OCI-LY3 (cell line): ENCODE results near the gene ARFGAP2.

Experiments used
- H2AFZ ChIP-seq: fragments of 200-600, 300-600 bp; shearing (Covaris generic); 2 replicates; pipeline ENCODE4 v1.6.0; 2014; ENCODE audit warnings: antibody characterized with exemption, low read depth, low read length
- H3K27ac ChIP-seq: fragments of 200-600, 300-600 bp; sonication (generic); 2 replicates; pipeline ENCODE4 v1.5.1; 2014; ENCODE audit warnings: mild to moderate bottlenecking, low read length, moderate library complexity, mixed read lengths
- H3K27me3 ChIP-seq: fragments of 200-600, 300-600 bp; sonication (generic); 2 replicates; pipeline ENCODE4 v1.6.1; 2014; ENCODE audit warnings: low read depth, low read length, mixed read lengths
- H3K36me3 ChIP-seq: fragments of 200-600, 300-600 bp; sonication (generic); replicated peaks from 2 replicates; pipeline ENCODE3; 2014; ENCODE audit warnings: low read depth, low read length, mixed read lengths
- H3K4me1 ChIP-seq: fragments of 300-600, 200-600 bp; sonication (generic); 2 replicates; pipeline ENCODE4 v1.6.1; 2014; ENCODE audit warnings: low read length, mixed read lengths
- H3K4me2 ChIP-seq: fragments of 200-600, 300-600 bp; sonication (generic); 2 replicates; pipeline ENCODE4 v1.6.1; 2014; ENCODE audit warnings: low read length, mixed read lengths
- H3K4me3 ChIP-seq: fragments of 300-600, 200-600 bp; sonication (generic); 2 replicates; pipeline ENCODE4 v1.5.1; 2014; ENCODE audit warnings: antibody characterized with exemption, mild to moderate bottlenecking, low read length, moderate library complexity
- H3K79me2 ChIP-seq: fragments of 300-600, 200-600 bp; shearing (Covaris generic); 2 replicates; pipeline ENCODE4 v1.6.1; 2014; ENCODE audit warnings: mild to moderate bottlenecking, low read length, mixed read lengths
- H3K9ac ChIP-seq: fragments of 300-600, 200-600 bp; shearing (Covaris generic); 2 replicates; pipeline ENCODE4 v1.6.0; 2014; ENCODE audit warnings: mild to moderate bottlenecking, low read length, moderate library complexity
- H3K9me3 ChIP-seq: fragments of 200-600, 300-600 bp; shearing (Covaris generic); 2 replicates; pipeline ENCODE4 v1.6.1; 2014; ENCODE audit warnings: low read length, mixed read lengths; ENCODE audit not compliant: insufficient read depth
- H4K20me1 ChIP-seq: fragments of 200-600, 300-600 bp; sonication (generic); 2 replicates; pipeline ENCODE4 v1.6.1; 2016; ENCODE audit warnings: low read length, mixed read lengths; ENCODE audit not compliant: insufficient read depth
- EZH2phosphoT487 ChIP-seq: fragments of 200-600 bp; shearing (Covaris generic); IDR thresholded peaks from 2 replicates; pipeline ENCODE4 v1.6.1; 2018; ENCODE audit warnings: antibody characterized with exemption, mixed run types, low read depth
- TF ChIP-seq, protein P1 (sequence below): fragments of 200-600, 300-600 bp; sonication (generic); IDR thresholded peaks from 2 replicates; pipeline ENCODE4 v1.5.1; 2014; ENCODE audit warnings: antibody characterized with exemption, low read length, low read depth

ARFGAP2 gene

DNA sequence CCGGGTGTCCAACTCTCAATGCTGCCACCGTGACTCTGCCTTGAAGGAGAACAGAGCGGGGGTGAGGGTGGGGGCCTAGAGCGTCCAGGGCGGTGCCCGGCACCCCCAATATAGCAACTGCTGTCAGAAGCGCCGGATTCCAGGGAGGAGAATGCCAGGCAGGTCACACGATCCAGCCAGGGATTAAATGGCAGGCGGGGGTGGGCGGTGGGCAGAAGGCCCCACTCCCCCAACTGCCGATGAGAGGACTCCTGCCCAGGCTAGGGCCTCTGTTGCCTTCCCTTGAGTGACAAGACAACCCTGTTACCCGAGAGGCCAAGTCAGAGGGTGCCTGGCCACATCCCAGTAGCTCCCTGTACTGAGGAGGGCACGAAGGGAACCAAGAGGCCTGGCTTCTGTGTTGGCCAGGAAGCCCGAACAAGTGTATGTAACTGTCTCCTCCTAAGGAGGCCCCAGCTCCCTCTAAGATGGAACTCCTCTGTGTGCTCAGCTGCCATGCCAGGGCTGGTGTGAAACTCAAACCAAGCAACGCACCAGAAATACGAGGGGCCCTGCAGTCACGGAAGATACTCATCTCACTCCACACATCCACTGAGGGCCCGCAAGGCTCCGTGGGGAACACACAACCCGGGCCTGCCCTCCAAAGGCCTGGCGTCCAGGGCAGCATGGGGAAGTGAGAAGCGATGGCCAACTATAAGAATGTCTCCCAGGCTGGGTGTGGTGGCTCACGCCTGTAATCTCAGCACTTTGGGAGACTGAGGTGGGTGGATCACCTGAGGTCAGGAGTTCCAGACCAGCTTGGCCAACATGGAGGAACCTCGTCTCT lies 6.6 kb upstream of the ARFGAP2 start:
- no peak overlapping the region for H3K4me2 ChIP-seq
- no peaks in the 10 kb centered on the region for H4K20me1 ChIP-seq
- H3K4me3 ChIP-seq: no peak overlapping the region
- H3K36me3 ChIP-seq: no peaks in the 10 kb centered on the region
- no peaks in the 10 kb centered on the region for H3K4me1 ChIP-seq
- H3K27me3 ChIP-seq: no peaks in the 10 kb centered on the region
- no peak overlapping the region for H3K27ac ChIP-seq
- no peak overlapping the region for H2AFZ ChIP-seq
- no peaks in the 10 kb centered on the region for H3K79me2 ChIP-seq
- TF ChIP-seq, protein P1, sequence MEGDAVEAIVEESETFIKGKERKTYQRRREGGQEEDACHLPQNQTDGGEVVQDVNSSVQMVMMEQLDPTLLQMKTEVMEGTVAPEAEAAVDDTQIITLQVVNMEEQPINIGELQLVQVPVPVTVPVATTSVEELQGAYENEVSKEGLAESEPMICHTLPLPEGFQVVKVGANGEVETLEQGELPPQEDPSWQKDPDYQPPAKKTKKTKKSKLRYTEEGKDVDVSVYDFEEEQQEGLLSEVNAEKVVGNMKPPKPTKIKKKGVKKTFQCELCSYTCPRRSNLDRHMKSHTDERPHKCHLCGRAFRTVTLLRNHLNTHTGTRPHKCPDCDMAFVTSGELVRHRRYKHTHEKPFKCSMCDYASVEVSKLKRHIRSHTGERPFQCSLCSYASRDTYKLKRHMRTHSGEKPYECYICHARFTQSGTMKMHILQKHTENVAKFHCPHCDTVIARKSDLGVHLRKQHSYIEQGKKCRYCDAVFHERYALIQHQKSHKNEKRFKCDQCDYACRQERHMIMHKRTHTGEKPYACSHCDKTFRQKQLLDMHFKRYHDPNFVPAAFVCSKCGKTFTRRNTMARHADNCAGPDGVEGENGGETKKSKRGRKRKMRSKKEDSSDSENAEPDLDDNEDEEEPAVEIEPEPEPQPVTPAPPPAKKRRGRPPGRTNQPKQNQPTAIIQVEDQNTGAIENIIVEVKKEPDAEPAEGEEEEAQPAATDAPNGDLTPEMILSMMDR: no peak
- TF ChIP-seq EZH2phosphoT487: no peak
- H3K9ac ChIP-seq: no peak overlapping the region
- H3K9me3 ChIP-seq: no peaks in the 10 kb centered on the region

GRCh38 chr11:47182380-47182779 lies 5.7 kb upstream of the ARFGAP2 start:
- Histone ChIP-seq H2AFZ (no peak overlapping the region), H4K20me1 (no peaks in the 10 kb centered on the region), H3K27ac (no peak overlapping the region), H3K27me3 (no peaks in the 10 kb centered on the region), H3K9me3 (no peaks in the 10 kb centered on the region), H3K9ac (no peak overlapping the region), H3K4me3 (no peak overlapping the region), H3K79me2 (no peaks in the 10 kb centered on the region), H3K4me2 (no peak overlapping the region), H3K36me3 (no peaks in the 10 kb centered on the region), H3K4me1 (peaks cover 7% of the 10 kb centered on the region)
- TF ChIP-seq, protein P1: no peak
- no peak for TF ChIP-seq EZH2phosphoT487

DNA sequence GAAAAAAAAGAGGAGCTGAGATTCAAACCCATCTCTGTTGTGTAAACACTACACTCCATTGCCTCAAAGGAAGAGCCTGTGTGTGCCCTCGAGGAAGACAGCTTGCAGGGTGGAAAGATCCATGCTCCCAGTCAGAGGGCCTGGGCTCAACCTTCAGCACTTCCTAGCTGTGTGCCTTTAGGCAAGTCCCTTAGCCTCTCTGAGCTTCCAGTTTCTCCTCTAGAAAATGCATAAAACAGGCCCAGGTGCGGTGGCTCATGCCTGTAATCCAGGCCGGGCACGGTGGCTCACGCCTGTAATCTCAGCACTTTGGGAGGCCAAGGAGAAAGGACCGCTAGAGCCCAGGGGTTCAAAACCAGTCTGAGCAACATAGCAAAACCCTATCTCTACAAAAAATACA lies 4.6 kb upstream of the ARFGAP2 start:
- Histone ChIP-seq H3K27ac (no peak overlapping the region), H3K4me2 (no peak overlapping the region), H3K27me3 (no peaks in the 10 kb centered on the region), H3K9me3 (no peaks in the 10 kb centered on the region), H3K9ac (no peak overlapping the region), H4K20me1 (no peaks in the 10 kb centered on the region), H2AFZ (no peak overlapping the region), H3K36me3 (no peaks in the 10 kb centered on the region), H3K79me2 (peaks cover 4% of the 10 kb centered on the region), H3K4me1 (peaks cover 7% of the 10 kb centered on the region), H3K4me3 (no peak overlapping the region)
- no peak for TF ChIP-seq EZH2phosphoT487
- TF ChIP-seq, protein P1: no peak

DNA sequence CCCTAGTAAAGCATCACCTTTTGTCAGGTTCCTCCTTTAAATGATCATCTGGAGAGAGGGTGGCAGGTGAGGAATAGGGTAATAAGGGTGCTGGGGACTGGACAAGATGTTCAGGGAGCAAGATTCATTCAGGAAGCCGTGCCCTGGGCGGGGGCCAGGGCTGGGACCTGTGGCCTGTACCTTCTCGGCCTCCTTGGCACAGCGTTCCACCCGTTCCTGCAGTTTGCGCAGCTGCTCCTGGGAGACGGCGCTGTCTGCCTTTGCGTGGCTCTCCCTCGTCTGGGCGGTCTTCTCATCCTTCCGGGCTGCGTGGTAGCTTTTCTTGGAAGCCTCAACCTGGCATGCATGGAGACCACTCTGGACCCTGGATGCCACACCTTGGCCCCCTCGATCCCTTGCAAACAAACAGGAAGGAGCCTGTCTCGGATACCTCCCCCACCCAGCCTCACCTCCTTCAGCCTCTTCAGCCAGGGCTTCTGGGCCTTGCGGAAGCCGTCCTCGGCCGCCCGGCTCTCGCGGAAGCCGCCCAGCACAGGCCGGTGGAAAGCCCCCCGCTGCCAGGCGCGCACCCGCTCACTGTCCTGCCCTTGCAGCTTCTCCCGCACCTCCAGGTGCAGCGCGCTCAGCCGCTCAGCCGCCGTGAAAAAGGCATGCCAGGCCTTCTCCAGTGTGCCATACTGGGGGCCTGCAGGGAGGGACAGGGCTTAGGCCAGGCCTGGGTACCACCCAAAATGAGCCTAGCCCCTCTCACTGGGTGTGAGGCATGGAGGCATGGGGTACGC lies 3.5 kb upstream of the ARFGAP2 start:
- no peak for TF ChIP-seq EZH2phosphoT487
- TF ChIP-seq, protein P1: no peak
- Histone ChIP-seq H3K27me3 (no peaks in the 10 kb centered on the region), H3K4me1 (peaks cover 14% of the 10 kb centered on the region), H3K4me3 (no peak overlapping the region), H3K4me2 (no peak overlapping the region), H2AFZ (no peak overlapping the region), H4K20me1 (no peaks in the 10 kb centered on the region), H3K27ac (no peak overlapping the region), H3K9ac (no peak overlapping the region), H3K79me2 (peaks cover 15% of the 10 kb centered on the region), H3K36me3 (peaks cover under 1% of the 10 kb centered on the region), H3K9me3 (no peaks in the 10 kb centered on the region)
